Measurements from ENCODE around the gene MYO1B. TPM values are rescaled to one million over a fixed set of nuclear protein-coding genes. Genes with fewer than 3 reads are reported as not detected.

The MYO1B gene
- total and polyA plus RNA-seq, 2 of the 4 experiments (the other 2 are of a cell fraction), result 57.2 to 116 TPM

DNA sequence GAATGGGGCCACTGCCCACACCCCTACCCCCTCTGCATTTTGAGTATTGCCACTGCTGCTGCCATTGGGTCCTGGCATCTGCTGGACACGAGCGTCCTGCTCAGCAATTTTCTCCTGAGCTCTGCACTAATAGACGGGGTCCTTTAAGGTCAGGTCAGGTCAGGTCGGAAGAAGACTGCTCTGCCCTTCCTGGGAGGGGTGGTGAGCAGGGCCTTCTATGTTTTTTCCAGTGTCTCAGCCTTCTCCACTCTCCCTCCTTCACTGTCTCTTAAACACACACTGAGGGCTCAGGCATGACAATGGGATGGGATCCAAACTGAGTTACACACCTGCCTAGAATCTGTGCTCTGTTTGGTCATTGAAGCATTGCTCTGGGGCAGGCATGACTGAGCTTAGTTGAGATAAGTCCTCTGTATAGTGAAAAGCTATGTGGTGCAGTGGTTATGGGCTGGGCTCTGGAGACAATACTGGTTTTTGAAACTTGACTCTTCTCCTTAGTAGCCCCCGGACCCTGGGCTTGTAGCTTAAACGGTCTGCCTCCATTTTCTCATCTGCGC is 10.6 kb downstream of the MYO1B start:
- ChIA-PET CTCF (interaction anchor here (0.6 to 0.7 kb wide), 2 partner anchors 108 to 245 kb away, joined by 3 to 4 read pairs; no protein-coding TSS in a partner anchor), POLR2A (ENCODE audit: unreplicated experiment) (no interaction called here)
- DNase-seq (peak; percentile 40), ATAC-seq (ENCODE audit: low read depth) (peak; percentile 32)
- Histone ChIP-seq H3K36me3 (ENCODE audit: control insufficient read depth, insufficient read depth, low read length) (peaks cover 5% of the 10 kb centered on the region; the same call in 1 of the 2 replicates), H3K4me1 (ENCODE audit: control insufficient read depth, insufficient read depth, low read length) (peaks cover 26% of the 10 kb centered on the region), H2BK20ac (ENCODE audit: low read depth, low read length) (no peak overlapping the region; the same call in 1 of the 2 replicates), H3K9ac (ENCODE audit: low read depth, low read length) (no peak overlapping the region), H2BK120ac (ENCODE audit: low read depth, low read length) (0 out of 2 replicates have a peak overlapping the region, but pooled peaks have one; percentile 1), H3K23ac (ENCODE audit: low read depth, low read length) (no peak overlapping the region), H4K5ac (ENCODE audit: low read depth, low read length) (no peak overlapping the region), H4K8ac (ENCODE audit: low read depth in 2 of 2, low read length in 2 of 2) (no peak overlapping the region), H3K9me3 (ENCODE audit: control insufficient read depth, insufficient read depth, low read length) (no peaks in the 10 kb centered on the region), H3K27me3 (ENCODE audit: control insufficient read depth, insufficient read depth, low read length) (no peaks in the 10 kb centered on the region), H3K56ac (ENCODE audit: extremely low read depth, insufficient read depth, low read length) (no peak overlapping the region), H4K20me1 (ENCODE audit: insufficient read depth, low read length) (peaks cover 80% of the 10 kb centered on the region), H3K4me3 (ENCODE audit: insufficient read depth, low read depth, low read length) (no peak overlapping the region), H3K4me2 (ENCODE audit: low read depth, low read length) (peak overlapping the region; percentile 24; the same call in 1 of the 2 replicates), H2AK9ac (replicated peaks; ENCODE audit: low read depth, low read length, poor library complexity) (no peak overlapping the region), H3K27ac (ENCODE audit: insufficient read depth, low read length) (no peak overlapping the region), H3K4ac (ENCODE audit: low read depth, low read length) (0 out of 2 replicates have a peak overlapping the region, but pooled peaks have one; percentile 3), H4K91ac (ENCODE audit: insufficient read depth, low read depth, low read length) (no peak overlapping the region), H3K14ac (replicated peaks; ENCODE audit: low read depth, low read length) (0 out of 2 replicates have a peak overlapping the region, but pooled peaks have one; percentile 27), H2BK15ac (ENCODE audit: low read depth, low read length) (no peak overlapping the region), H3K18ac (ENCODE audit: low read depth, low read length) (no peak overlapping the region), H3K79me1 (ENCODE audit: low read depth in 1 of 2, low read length in 2 of 2) (peaks cover 14 to 69% of the 10 kb centered on the region in 2 experiments), H3K9me1 (ENCODE audit: insufficient read depth, low read length) (peaks cover 30% of the 10 kb centered on the region), H2BK5ac (ENCODE audit: low read depth, low read length, poor library complexity, severe bottlenecking) (no peak overlapping the region), H2AFZ (replicated peaks; ENCODE audit: low read length, poor library complexity) (no peak overlapping the region), H2AK5ac (ENCODE audit: low read depth, low read length) (0 out of 2 replicates have a peak overlapping the region, but pooled peaks have one; percentile 2)
- intact Hi-C loops (cut with micrococcal nuclease) (no loop called here), in situ Hi-C loops (cut with MboI; ENCODE audit: low sequenced_read_pairs) (no loop called here), dilution Hi-C loops (cut with HindIII; ENCODE audit: low sequenced_read_pairs, unreplicated experiment) (no loop called here)
- BruUV-seq (replicated peaks), result no TSS peak
- TF ChIP-seq CTCF (conservative IDR thresholded peaks at IDR 0.05; ENCODE audit: low read depth, low read length), result no peak
- no peak for TF ChIP-seq MAZ (IDR thresholded peaks at IDR 0.05; ENCODE audit: borderline replicate concordance, low read depth, low read length)
- TF ChIP-seq ELK1 (IDR thresholded peaks at IDR 0.05; ENCODE audit: borderline replicate concordance, low read depth, low read length), result no peak
- no peak for TF ChIP-seq MXI1 (IDR thresholded peaks at IDR 0.05; ENCODE audit: borderline replicate concordance, low read depth, low read length)
- no peak for TF ChIP-seq RCOR1 (IDR thresholded peaks at IDR 0.05; ENCODE audit: insufficient replicate concordance, low read length)
- TF ChIP-seq CEBPB (IDR thresholded peaks at IDR 0.05; ENCODE audit: low read depth, low read length), result no peak
- TF ChIP-seq RAD21 (IDR thresholded peaks at IDR 0.05; ENCODE audit: low read length), result no peak
- TF ChIP-seq USF2 (IDR thresholded peaks at IDR 0.05; ENCODE audit: low read depth, low read length), result no peak
- TF ChIP-seq MAFK (IDR thresholded peaks at IDR 0.05; ENCODE audit: low read depth, low read length), result no peak
- TF ChIP-seq BHLHE40 (IDR thresholded peaks at IDR 0.05; ENCODE audit: low read depth, low read length), result no peak
- no peak for TF ChIP-seq CHD1 (IDR thresholded peaks at IDR 0.05; ENCODE audit: low read depth, low read length)
- TF ChIP-seq NFE2L2 (IDR thresholded peaks at IDR 0.05; ENCODE audit: low read depth, low read length), result no peak
- no peak for TF ChIP-seq RFX5 (IDR thresholded peaks at IDR 0.05; ENCODE audit: low read depth, low read length)
- no peak for TF ChIP-seq SMC3 (IDR thresholded peaks at IDR 0.05; ENCODE audit: low read depth, low read length)
- no peak for TF ChIP-seq FOS (IDR thresholded peaks at IDR 0.05; ENCODE audit: low read depth, low read length)
- TF ChIP-seq POLR2A (IDR thresholded peaks at IDR 0.05; ENCODE audit: low read depth, low read length), result no peak
- 60% methylated on average over 1 of the region's 7 CpGs; no CpG with 5 or more reads in 1 of the 2 experiments for WGBS, 2 experiments (ENCODE audit: extremely low coverage in 2 of 2, insufficient read length in 1 of 2)

Measured in IMR-90 (cell line).